Posterior cingulate gyrus (tissue), 11 donors: ENCODE data around the gene NUP214.

ENCODE experiments used
- DNase-seq, 10 donors: peaks; one replicate each; pipeline versions ENCODE4 v3.0.0 to v3.0.0-alpha.2; 2020 to 2021; ENCODE audit warnings: mixed read lengths in 3 of 10
- intact Hi-C: fragments of 100-400 bp; cut with DNase I; formaldehyde crosslinking; loops from one replicate; pipeline ENCODE4 v1.15.1; 2023

Gene NUP214

GRCh38 chr9:131125288-131126058 lies at the start of gene NUP214:
TSS of gene NUP214 (plus strand) at chr9:131125586. CDS start at chr9:131125705, 119 bp downstream.
- intact Hi-C loops: loop anchor here (1.0 kb wide), 1 partner anchor 67 kb away; no protein-coding TSS in a partner anchor
- DNase-seq: peak; percentile 98 to 100 (median 100)

- intact Hi-C loops: no loop called here
- DNase-seq: no peak
These were observed 48.8 kb upstream of the NUP214 start for GRCh38 chr9:131076347-131077195.

- intact Hi-C loops: no loop called here
- DNase-seq: no peak
These were observed 46.7 kb upstream of the NUP214 start for GRCh38 chr9:131078427-131079366.

- DNase-seq: no peak
- intact Hi-C loops: no loop called here
These were observed 44.8 kb upstream of the NUP214 start for GRCh38 chr9:131080589-131080988.

DNA sequence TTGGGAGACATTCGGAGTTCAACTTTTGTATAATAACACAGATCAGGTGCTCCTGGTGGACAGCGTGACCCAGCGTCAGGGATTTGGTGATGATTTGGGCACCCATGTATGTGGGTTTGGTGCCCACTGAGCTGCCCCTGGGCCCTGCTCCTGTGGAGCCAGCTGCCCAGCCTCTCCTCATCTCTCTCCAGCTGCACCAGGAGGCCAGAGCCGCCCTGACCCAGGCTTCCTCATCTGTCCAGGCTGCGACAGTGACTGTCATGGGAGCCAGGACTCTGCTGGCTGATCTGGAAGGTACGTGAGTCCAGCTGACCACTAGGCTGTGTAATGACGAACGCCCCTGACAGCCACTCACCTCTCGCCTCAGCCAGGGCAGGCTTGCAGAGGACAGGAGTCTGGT lies 43.5 kb upstream of the NUP214 start:
- intact Hi-C loops: no loop called here
- DNase-seq: no peak

DNA sequence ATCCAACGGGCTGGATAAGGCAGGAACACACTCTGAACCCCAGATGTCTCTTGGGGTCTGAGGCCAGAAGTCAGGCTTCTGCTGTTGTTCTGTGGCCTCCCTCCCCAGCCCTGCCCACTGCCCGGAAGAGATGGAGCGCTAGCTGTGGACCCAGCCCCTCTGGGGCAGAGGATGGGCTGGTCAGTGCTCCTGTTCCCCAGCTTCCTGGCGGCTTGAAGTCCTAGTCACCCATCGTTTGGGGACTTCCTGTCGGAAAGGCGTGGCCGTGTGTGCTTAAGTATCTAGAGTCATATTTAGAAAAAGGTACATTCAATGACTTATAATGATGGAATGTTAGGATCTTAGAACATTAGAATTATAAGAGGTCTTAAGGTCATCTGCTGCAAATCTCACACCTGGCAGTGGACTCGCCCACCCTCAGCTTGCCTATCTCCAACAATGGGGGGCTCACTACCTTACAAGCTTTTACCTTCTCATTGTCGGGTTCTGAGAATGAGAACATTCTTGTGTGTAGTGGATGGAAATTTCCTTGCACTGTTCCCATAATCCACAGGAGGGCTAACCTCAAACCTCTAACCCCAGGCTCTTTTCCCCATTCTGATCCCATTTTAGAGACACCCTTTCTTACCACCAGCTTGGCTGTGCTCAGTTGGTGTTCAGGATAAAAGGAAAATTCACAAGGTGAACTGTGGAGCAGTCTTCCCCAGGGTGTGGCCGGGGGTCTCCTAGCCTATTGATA lies 42.4 kb upstream of the NUP214 start:
- intact Hi-C loops: no loop called here
- DNase-seq: no peak

DNA sequence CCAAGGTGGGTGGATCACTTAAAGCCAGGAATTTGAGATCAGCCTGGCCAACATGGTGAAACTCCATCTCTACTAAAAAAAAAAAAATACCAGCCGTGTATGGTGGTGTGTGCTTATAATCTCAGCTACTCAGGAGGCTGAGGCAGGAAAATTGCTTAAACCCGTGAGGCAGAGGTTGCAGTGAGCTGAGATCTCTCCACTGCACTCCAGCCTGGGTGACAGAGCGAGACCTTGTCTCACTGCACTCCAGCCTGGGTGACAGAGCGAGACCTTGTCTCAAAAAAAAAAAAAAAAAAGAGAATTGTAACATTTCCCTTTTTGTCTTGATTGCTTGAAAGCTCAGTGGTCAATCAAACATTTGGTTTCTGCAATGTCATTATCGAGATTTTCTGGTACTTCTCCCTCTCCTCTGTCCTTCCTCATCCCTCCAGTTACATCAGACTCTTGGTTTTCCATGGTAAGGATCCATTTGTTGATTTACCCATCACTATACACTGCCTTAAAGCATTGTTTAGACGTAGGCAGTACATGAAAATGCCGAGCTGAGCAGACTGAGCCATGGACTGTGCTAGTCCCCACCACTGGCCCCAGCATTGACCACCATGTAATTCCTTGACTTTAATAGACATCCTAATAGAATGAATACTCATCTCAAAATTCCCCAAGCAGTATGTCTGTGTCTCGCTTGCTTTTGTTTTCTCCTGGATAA lies 40.6 kb upstream of the NUP214 start:
- DNase-seq: no peak

DNA sequence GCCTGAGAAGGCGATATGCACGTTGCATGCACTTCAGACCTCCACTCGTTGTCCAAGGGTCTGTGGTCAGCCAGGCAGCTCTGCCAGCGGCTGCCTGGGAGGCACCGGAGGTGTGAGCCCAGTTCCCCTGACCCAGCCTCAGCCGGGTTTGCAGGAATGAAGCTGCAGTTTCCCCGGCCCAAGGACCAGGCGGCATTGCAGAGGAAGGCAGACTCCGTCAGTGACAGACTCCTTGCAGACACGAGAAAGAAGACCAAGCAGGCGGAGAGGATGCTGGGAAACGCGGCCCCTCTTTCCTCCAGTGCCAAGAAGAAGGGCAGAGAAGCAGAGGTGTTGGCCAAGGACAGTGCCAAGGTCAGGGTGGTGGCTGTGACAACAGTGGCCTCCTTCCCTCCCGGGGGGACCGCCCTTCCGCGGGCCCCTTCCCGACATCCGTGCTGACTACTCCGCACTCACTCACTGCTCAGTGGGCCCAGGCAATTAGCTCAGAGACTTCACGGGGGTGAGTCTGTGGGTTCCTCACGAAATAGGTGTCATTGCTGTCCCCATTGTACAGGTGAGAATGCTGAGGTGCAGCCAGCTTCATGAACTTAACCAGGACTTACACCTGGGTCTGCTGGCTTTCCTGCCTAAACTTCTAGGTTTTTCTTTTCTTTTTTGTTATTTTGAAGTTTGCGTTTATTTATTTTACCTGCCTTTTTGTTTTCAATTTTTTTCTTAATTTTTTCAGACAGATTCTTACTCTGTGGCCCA lies 39.8 kb upstream of the NUP214 start:
- DNase-seq: peak in 1 of 10 donors; percentile 72
- intact Hi-C loops: no loop called here

More for the DNA sequence above, 40.6 kb upstream of the NUP214 start:
- intact Hi-C loops: no loop called here

DNA sequence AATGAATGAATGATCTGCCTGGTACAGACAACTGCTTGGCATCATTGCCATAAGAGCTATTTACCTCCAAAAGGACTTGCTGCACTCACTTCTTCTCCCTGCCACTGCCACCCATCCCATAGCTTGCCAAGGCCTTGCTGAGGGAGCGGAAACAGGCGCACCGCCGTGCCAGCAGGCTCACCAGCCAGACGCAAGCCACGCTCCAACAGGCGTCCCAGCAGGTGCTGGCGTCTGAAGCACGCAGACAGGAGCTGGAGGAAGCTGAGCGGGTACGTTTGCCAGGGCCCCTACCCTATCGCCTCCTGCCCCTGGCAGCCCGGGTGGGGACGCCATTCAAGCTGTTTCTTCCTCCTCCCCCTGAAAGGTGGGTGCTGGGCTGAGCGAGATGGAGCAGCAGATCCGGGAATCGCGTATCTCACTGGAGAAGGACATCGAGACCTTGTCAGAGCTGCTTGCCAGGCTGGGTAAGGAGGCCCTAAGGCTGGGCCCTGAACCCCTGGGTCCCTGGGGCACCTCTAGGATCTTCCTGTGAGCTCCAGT lies 38.0 kb upstream of the NUP214 start:
- intact Hi-C loops: no loop called here
- no peak for DNase-seq

DNA sequence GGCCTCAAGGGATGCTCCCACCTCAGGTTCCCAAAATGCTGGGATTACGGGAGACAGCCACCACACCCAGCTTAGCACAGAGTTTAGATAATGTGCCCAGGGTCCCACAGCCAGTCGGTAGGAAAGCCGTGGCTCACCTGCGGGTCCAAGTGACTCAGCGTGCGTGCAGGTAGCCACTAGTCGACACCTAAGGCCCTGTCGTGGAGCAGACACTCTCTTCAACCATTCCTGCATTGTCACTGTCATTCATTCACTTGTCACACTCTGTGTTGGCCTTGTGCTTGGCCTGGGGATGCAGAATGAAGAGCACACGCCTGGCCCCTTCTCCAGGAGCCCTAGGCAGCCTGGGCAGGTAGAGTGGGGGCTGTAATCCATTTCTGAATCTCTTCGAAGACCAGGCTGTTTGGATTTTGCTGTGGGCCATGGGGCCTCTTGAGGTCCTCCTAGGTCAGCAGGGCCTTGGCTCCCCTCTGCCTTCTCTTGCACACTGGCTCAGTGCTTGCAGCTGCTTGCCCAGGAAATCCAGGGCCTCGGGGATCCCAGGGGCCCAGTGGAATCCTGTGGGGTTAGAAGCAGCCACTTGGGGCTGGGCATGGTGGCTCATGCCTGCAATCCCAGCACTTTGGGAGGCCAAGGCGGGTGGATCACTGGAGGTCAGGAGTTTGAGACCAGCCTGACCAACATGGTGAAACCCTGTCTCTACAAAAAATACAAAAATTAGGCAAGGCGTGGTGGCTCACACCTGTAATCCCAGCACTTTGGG lies 35.2 kb upstream of the NUP214 start:
- DNase-seq: peak in 1 of 10 donors; percentile 66
- intact Hi-C loops: no loop called here

DNA sequence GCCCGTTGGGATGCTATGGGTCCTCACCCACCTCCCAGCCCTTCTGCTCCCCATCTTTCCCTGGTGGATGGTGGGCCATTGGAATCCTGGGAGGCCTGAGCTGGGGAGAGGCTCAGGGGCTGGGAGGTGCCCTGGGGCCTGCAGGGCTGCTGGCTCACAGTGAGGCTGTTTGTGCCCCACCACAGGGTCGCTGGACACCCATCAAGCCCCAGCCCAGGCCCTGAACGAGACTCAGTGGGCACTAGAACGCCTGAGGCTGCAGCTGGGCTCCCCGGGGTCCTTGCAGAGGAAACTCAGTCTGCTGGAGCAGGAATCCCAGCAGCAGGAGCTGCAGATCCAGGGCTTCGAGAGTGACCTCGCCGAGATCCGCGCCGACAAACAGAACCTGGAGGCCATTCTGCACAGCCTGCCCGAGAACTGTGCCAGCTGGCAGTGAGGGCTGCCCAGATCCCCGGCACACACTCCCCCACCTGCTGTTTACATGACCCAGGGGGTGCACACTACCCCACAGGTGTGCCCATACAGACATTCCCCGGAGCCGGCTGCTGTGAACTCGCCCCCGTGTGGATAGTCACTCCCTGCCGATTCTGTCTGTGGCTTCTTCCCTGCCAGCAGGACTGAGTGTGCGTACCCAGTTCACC lies 33.9 kb upstream of the NUP214 start:
- intact Hi-C loops: no loop called here
- no peak for DNase-seq

GRCh38 chr9:131092030-131092429 lies 33.4 kb upstream of the NUP214 start:
- intact Hi-C loops: no loop called here
- DNase-seq: no peak

DNA sequence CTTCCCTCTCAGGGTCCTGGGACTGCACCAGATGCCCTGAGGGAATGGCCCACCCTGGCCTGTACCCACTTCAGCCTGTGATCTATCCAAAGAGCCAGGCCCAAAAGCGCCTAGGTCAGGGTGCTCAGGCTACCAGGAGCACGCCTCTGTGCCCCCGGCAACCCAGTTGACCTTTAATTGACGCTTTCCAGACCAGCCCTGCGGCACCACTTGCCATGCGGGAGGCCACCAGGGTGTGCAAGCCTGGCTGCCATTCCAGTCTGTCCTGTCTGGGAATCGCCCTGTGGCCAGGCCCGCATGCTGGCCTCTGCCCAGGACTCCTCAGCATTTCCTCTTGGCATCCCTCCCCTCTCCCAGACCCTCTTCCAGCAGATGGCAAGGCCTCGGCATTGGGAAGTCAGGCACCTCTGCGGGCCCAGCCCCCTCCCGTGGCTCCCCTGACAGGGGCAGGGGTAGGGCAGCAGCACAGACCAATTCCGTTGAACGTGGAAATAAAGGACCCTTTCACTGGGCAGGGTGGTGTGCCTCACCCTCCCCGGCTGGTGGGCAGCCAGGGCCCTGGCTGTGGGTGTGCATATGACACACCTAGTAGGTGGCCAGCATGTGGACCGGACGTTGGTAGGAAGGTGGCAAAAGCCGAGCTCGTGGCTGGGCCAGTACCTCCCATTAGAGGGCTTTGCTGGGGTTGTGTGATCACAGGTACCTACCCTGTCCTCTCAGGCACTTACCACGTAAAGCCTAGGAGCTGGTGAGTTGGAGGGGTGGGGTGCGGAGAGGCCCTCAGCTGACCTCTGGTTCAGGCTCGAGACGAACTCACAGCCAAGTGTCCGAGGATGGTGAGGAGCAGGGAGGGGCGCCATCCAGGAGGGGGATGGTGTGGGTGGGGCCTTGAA lies 32.6 kb upstream of the NUP214 start:
- no peak for DNase-seq
- intact Hi-C loops: no loop called here

DNA sequence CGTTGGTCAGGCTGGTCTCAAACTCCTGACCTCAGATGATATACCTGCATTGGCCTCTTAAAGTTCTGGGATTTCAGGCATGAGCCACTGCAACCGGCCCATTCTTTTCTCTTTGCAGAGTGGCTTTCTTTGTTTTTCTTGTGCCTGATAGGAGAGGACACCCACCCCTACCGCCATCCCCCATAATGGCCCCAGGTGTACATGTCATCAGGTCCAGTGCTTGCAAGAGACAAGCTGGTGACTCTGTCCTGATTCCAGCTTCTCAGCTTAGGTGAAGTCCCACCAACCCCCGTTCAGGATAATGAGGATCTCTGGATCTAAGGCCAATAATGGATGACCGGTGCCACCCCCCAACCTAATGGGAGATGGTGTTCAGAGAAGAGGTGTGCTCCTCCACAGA lies 31.4 kb upstream of the NUP214 start:
- no peak for DNase-seq
- intact Hi-C loops: no loop called here

- intact Hi-C loops: no loop called here
- DNase-seq: no peak
These were observed 30.8 kb upstream of the NUP214 start for GRCh38 chr9:131094622-131095021.
